Measurements from ENCODE around the gene POLR1E.

DNA sequence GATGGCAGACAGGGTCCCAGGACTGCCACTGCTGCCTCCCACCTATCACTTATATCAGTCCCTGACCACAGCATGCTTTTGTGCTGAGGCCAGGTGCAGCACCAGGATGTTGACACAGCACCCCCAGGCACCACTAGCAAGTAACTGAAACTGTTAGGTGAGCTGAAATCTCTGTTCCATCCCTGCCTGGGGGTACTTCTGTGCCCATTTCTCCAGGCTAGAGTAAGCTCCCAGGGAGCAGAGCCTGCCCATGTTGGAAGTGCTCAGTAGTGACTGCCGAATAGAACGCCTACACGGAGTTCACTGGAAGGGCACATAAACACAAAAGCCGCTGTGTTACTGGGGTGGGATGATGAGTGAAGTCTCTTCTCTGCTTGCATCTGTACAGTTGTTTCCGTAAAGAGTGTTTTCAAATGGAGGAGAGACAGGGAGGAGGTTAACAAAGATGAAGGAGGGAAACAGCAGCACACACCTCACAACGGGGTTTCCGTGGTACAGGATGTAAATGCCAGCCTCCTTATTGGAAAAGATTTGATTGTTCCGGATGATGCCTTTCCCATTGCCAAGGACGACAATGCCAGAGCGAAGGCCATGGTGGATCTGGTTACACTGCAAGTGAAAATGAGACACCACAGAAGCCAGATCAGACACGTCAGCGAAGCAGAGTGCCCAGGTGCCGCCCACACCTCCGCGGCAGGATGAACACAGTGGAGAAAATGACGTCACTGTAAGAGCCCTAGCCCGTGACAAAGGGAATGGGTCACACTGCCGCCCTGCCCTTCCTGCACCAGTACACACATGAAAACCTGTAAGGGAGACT is 43.1 kb downstream of the POLR1E start:
- TF ChIP-seq, protein P1, sequence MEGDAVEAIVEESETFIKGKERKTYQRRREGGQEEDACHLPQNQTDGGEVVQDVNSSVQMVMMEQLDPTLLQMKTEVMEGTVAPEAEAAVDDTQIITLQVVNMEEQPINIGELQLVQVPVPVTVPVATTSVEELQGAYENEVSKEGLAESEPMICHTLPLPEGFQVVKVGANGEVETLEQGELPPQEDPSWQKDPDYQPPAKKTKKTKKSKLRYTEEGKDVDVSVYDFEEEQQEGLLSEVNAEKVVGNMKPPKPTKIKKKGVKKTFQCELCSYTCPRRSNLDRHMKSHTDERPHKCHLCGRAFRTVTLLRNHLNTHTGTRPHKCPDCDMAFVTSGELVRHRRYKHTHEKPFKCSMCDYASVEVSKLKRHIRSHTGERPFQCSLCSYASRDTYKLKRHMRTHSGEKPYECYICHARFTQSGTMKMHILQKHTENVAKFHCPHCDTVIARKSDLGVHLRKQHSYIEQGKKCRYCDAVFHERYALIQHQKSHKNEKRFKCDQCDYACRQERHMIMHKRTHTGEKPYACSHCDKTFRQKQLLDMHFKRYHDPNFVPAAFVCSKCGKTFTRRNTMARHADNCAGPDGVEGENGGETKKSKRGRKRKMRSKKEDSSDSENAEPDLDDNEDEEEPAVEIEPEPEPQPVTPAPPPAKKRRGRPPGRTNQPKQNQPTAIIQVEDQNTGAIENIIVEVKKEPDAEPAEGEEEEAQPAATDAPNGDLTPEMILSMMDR (IDR thresholded peaks at IDR 0.05) = no peak
- TF ChIP-seq POLR2AphosphoS5 (IDR thresholded peaks at IDR 0.05) (peak in 1 of 3 donors; percentile 60), POLR2A (IDR thresholded peaks at IDR 0.05) (peak in 1 of 4 donors; percentile 14), EP300 (IDR thresholded peaks at IDR 0.05) (no peak)

Data from stomach (tissue), 4 donors.